Nephron (organoid): ENCODE data around the gene KCNH1.

Source experiments
- H3K27ac Mint-ChIP-seq, 3 experiments: 2 replicates each; pipeline ENCODE4 v1.8.0; 2020; ENCODE audit warnings: mixed read lengths in 3 of 3, mild to moderate bottlenecking in 2 of 3, moderate library complexity in 1 of 3
- H3K27me3 Mint-ChIP-seq: 2 replicates; pipeline ENCODE4 v1.8.0; 2021; ENCODE audit warnings: low read depth, mild to moderate bottlenecking, moderate library complexity, mixed read lengths
- H3K36me3 Mint-ChIP-seq: 2 replicates; pipeline ENCODE4 v1.8.0; 2020; ENCODE audit warnings: low read depth, mixed read lengths
- H3K4me1 Mint-ChIP-seq: 2 replicates; pipeline ENCODE4 v1.8.0; 2020; ENCODE audit warnings: mixed read lengths
- H3K4me3 Mint-ChIP-seq, 3 experiments: 2 replicates each; pipeline ENCODE4 v1.8.0; 2020; ENCODE audit warnings: mild to moderate bottlenecking in 3 of 3, mixed read lengths in 3 of 3, moderate library complexity in 2 of 3
- H3K9me3 Mint-ChIP-seq: 2 replicates; pipeline ENCODE4 v1.8.0; 2020; ENCODE audit warnings: mixed read lengths
- TF ChIP-seq, protein P1 (sequence below), 3 experiments: fragments of 200-600 bp; sonication (generic); IDR thresholded peaks; one replicate each; pipeline ENCODE4 v1.5.0; 2021; ENCODE audit warnings: antibody characterized with exemption in 3 of 3; ENCODE audit not compliant: unreplicated experiment in 3 of 3

The KCNH1 gene

DNA sequence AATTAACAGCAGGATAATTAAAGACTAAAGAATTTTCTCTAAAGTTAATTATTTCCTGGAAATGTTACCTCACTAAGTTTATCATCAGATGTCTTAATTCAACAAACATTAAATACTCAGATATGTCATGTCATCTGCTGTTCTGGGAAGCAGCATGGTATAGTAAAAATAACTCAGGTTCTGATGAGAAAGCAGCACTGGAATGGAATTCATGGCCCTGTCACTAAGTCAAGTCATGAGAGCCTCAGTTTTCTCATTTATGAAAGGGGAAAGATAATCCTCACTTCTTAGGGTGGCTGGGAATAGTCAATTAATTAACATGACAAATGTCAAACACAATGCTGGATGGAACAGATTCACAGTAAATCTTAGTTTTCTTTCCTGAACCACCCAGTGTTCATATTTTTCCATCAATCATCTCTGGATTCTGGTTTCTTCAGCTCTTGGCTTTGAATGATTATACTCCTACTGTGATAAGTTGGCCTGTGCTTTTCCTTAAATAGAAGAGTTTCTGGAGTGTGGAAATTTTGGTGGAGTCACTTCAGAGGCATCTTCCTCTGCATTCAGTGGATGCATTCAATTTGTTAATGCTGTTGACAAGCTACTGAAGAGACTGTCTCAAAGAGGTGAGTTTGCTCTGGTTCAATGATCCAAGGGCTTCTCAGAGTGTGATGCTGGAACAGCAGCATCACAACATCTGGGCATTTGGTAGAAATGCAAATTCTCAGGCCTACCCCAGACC is 319.4 kb downstream of the KCNH1 start:
- TF ChIP-seq, protein P1, sequence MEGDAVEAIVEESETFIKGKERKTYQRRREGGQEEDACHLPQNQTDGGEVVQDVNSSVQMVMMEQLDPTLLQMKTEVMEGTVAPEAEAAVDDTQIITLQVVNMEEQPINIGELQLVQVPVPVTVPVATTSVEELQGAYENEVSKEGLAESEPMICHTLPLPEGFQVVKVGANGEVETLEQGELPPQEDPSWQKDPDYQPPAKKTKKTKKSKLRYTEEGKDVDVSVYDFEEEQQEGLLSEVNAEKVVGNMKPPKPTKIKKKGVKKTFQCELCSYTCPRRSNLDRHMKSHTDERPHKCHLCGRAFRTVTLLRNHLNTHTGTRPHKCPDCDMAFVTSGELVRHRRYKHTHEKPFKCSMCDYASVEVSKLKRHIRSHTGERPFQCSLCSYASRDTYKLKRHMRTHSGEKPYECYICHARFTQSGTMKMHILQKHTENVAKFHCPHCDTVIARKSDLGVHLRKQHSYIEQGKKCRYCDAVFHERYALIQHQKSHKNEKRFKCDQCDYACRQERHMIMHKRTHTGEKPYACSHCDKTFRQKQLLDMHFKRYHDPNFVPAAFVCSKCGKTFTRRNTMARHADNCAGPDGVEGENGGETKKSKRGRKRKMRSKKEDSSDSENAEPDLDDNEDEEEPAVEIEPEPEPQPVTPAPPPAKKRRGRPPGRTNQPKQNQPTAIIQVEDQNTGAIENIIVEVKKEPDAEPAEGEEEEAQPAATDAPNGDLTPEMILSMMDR (IDR thresholded peaks at IDR 0.05; ENCODE audit: unreplicated experiment in 3 of 3) = no peak
- Mint-ChIP-seq H3K36me3 (no peaks in the 10 kb centered on the region), H3K4me1 (no peaks in the 10 kb centered on the region), H3K27me3 (peaks cover 4% of the 10 kb centered on the region), H3K4me3 (no peak overlapping the region), H3K27ac (no peak overlapping the region), H3K9me3 (no peaks in the 10 kb centered on the region)

DNA sequence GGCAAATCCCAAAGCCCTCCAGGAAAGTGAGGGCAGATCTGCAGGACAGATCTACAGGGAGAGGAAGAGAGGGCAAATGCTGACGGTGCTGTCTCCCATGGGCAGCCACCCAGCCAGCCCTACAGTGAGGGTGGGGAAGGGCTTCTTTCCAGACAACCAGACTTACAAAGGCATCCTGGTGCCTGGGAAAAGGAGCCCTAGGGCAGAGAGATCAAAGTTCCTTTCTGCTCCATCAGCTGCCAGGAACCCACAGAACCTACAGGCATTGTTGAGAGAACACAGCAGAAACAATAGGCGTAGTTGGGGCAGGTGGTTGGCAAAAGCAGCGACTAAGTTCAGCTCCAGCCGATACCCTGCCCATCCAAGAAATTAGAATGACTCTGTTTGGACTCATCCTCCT is 332.4 kb downstream of the KCNH1 start:
- Mint-ChIP-seq H3K9me3 (no peaks in the 10 kb centered on the region), H3K4me3 (no peak overlapping the region), H3K27me3 (peaks cover 21% of the 10 kb centered on the region), H3K27ac (no peak overlapping the region), H3K36me3 (no peaks in the 10 kb centered on the region), H3K4me1 (no peaks in the 10 kb centered on the region)
- TF ChIP-seq, protein P1 (IDR thresholded peaks at IDR 0.05; ENCODE audit: unreplicated experiment in 3 of 3) = no peak

DNA sequence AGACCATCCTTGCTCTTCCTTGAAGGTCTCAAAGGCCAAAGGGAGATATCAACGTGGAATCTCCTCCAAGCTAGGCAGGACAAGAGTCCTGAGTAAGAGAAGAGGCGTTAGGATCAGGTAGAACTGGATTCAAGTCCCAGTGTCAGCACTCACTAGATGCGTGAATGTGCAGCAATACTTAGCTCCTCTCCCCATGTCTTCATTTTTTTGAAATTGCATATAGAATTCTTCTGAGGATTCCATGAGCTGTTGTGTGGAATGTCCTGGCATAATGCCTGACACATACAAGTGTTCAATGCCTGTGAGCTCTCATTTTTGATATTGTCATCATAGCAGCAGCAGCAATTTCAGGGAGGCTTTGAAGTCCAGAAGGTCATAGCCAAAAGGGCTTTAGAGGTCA is 333.2 kb downstream of the KCNH1 start:
- Mint-ChIP-seq H3K27me3 (peaks cover 23% of the 10 kb centered on the region), H3K27ac (no peak overlapping the region), H3K9me3 (no peaks in the 10 kb centered on the region), H3K4me3 (no peak overlapping the region), H3K4me1 (no peaks in the 10 kb centered on the region), H3K36me3 (no peaks in the 10 kb centered on the region)
- TF ChIP-seq, protein P1 (IDR thresholded peaks at IDR 0.05; ENCODE audit: unreplicated experiment in 3 of 3) = no peak

DNA sequence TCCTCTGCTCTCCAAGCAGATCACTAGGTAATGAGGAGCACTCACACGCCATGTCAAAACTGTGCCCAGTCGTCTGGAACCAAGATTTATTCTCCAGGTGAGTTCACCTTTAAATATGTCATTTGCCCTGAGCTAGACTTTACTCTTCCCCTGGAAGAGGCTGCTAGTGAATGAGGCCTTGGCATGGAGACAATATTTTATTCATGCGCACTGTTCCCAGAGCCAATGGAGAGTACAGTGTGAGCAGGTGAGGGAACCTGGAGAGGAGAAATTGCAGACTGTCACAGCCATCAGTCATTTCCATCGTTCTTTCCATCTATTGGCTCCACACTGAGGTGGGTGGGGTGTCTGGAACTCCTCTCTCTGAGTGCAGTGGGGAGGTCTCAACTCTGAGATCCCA is 333.6 kb downstream of the KCNH1 start:
- Mint-ChIP-seq H3K4me3 (no peak overlapping the region), H3K9me3 (no peaks in the 10 kb centered on the region), H3K36me3 (no peaks in the 10 kb centered on the region), H3K4me1 (peaks cover 3% of the 10 kb centered on the region), H3K27me3 (peaks cover 23% of the 10 kb centered on the region), H3K27ac (no peak overlapping the region)
- TF ChIP-seq, protein P1 (IDR thresholded peaks at IDR 0.05; ENCODE audit: unreplicated experiment in 3 of 3) = no peak

DNA sequence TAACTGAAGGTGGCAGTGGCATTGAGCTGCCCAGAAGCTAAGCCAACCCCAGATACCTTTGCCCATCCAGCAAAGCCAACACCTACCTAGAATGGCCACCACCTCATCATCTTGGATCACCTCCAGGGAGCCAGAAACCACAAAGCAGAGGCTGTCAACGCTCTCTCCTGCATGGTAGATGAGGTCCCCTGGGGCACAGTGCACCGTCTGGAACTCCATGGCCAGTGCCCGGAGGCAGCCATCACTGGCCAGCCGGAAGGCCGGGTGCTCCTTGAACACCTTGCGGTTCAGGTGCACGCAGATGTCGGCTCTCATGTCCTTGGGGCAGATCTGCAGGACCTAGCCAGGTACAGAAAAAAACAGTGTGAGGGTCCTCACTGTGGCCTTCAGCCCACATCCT is 336.5 kb downstream of the KCNH1 start:
- Mint-ChIP-seq H3K4me3 (no peak overlapping the region), H3K36me3 (no peaks in the 10 kb centered on the region), H3K9me3 (no peaks in the 10 kb centered on the region), H3K27me3 (peaks cover 21% of the 10 kb centered on the region), H3K27ac (no peak overlapping the region), H3K4me1 (peaks cover 5% of the 10 kb centered on the region)
- TF ChIP-seq, protein P1 (IDR thresholded peaks at IDR 0.05; ENCODE audit: unreplicated experiment in 3 of 3) = no peak

DNA sequence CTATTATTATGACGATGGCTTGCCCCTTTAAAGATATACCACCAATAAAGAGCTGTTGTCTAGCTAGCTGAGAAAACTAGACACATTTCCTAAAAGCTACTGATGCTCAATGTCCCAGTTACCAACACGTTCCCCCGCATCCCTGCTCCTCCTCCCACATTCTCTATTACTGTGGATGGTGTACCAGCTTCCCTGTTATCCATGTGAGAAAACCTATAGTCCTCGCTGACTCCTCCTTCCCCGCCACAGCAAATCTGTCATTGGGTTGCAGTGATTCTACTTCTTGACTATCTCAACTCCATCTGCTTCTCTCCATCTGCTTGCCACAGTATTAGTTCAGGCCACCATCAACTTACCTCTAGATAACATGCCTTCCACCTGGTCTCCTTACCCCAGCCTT is 337.5 kb downstream of the KCNH1 start:
- Mint-ChIP-seq H3K27ac (no peak overlapping the region), H3K4me3 (no peak overlapping the region), H3K27me3 (peaks cover 15% of the 10 kb centered on the region), H3K9me3 (no peaks in the 10 kb centered on the region), H3K36me3 (no peaks in the 10 kb centered on the region), H3K4me1 (peaks cover 5% of the 10 kb centered on the region)
- TF ChIP-seq, protein P1 (IDR thresholded peaks at IDR 0.05; ENCODE audit: unreplicated experiment in 3 of 3) = no peak
